ENCODE results near the gene CPT1A. TPM values are rescaled to one million over a fixed set of nuclear protein-coding genes. Genes with fewer than 3 reads are reported as not detected.

Gene CPT1A
- total RNA-seq, 1 donor from 2014 or later: 22.6 TPM

- H3K4me1 Mint-ChIP-seq (ENCODE audit: low read depth): no peaks in the 10 kb centered on the region
- DNase-seq (ENCODE audit: low spot score): no peak
- intact Hi-C loops (cut with micrococcal nuclease): no loop called here
- H3K9me3 Mint-ChIP-seq: peaks cover 10% of the 10 kb centered on the region
- no peak overlapping the region for H3K27ac Mint-ChIP-seq
- H3K27me3 Mint-ChIP-seq (ENCODE audit: insufficient read depth): peaks cover 18% of the 10 kb centered on the region
- no peak overlapping the region for H3K4me3 Mint-ChIP-seq
- H3K36me3 Mint-ChIP-seq (ENCODE audit: low read depth): no peaks in the 10 kb centered on the region
These were observed 126.1 kb downstream of the CPT1A start for GRCh38 chr11:68715456-68716122.

- no peaks in the 10 kb centered on the region for H3K4me1 Mint-ChIP-seq (ENCODE audit: low read depth)
- H3K9me3 Mint-ChIP-seq: peaks cover 4% of the 10 kb centered on the region
- no peak overlapping the region for H3K27ac Mint-ChIP-seq
- DNase-seq (ENCODE audit: low spot score): no peak
- no peaks in the 10 kb centered on the region for H3K36me3 Mint-ChIP-seq (ENCODE audit: low read depth)
- H3K4me3 Mint-ChIP-seq: no peak overlapping the region
- intact Hi-C loops (cut with micrococcal nuclease): no loop called here
- H3K27me3 Mint-ChIP-seq (ENCODE audit: insufficient read depth): peaks cover 9% of the 10 kb centered on the region
These were observed 127.5 kb downstream of the CPT1A start for GRCh38 chr11:68714060-68714856.

GRCh38 chr11:68711114-68711513 lies 130.6 kb downstream of the CPT1A start:
- intact Hi-C loops (cut with micrococcal nuclease): no loop called here
- Mint-ChIP-seq H3K4me1 (ENCODE audit: low read depth) (no peaks in the 10 kb centered on the region), H3K27ac (no peak overlapping the region), H3K9me3 (no peaks in the 10 kb centered on the region), H3K36me3 (ENCODE audit: low read depth) (no peaks in the 10 kb centered on the region), H3K27me3 (ENCODE audit: insufficient read depth) (no peaks in the 10 kb centered on the region), H3K4me3 (no peak overlapping the region)
- no peak for DNase-seq (ENCODE audit: low spot score)

GRCh38 chr11:68710409-68710808 lies 131.3 kb downstream of the CPT1A start:
- Mint-ChIP-seq H3K9me3 (no peaks in the 10 kb centered on the region), H3K36me3 (ENCODE audit: low read depth) (no peaks in the 10 kb centered on the region), H3K4me1 (ENCODE audit: low read depth) (no peaks in the 10 kb centered on the region), H3K27ac (no peak overlapping the region), H3K4me3 (no peak overlapping the region), H3K27me3 (ENCODE audit: insufficient read depth) (no peaks in the 10 kb centered on the region)
- intact Hi-C loops (cut with micrococcal nuclease): no loop called here
- no peak for DNase-seq (ENCODE audit: low spot score)

GRCh38 chr11:68709062-68709461 lies 132.7 kb downstream of the CPT1A start:
- no peaks in the 10 kb centered on the region for H3K9me3 Mint-ChIP-seq

GRCh38 chr11:68707527-68707926 lies 134.2 kb downstream of the CPT1A start:
- no peak for DNase-seq (ENCODE audit: low spot score)
- Mint-ChIP-seq H3K4me3 (no peak overlapping the region), H3K36me3 (ENCODE audit: low read depth) (no peaks in the 10 kb centered on the region), H3K27me3 (ENCODE audit: insufficient read depth) (peaks cover 2% of the 10 kb centered on the region), H3K4me1 (ENCODE audit: low read depth) (no peaks in the 10 kb centered on the region), H3K27ac (no peak overlapping the region), H3K9me3 (no peaks in the 10 kb centered on the region)
- intact Hi-C loops (cut with micrococcal nuclease): no loop called here

More at GRCh38 chr11:68709062-68709461, 132.7 kb downstream of the CPT1A start:
- no peaks in the 10 kb centered on the region for H3K4me1 Mint-ChIP-seq (ENCODE audit: low read depth)
- H3K27me3 Mint-ChIP-seq (ENCODE audit: insufficient read depth): no peaks in the 10 kb centered on the region
- intact Hi-C loops (cut with micrococcal nuclease): no loop called here
- H3K4me3 Mint-ChIP-seq: no peak overlapping the region
- H3K27ac Mint-ChIP-seq: no peak overlapping the region
- H3K36me3 Mint-ChIP-seq (ENCODE audit: low read depth): no peaks in the 10 kb centered on the region
- no peak for DNase-seq (ENCODE audit: low spot score)

GRCh38 chr11:68704887-68705286 lies 136.8 kb downstream of the CPT1A start:
- H3K27ac Mint-ChIP-seq: no peak overlapping the region
- no peak for DNase-seq (ENCODE audit: low spot score)
- no peak overlapping the region for H3K4me3 Mint-ChIP-seq
- H3K9me3 Mint-ChIP-seq: no peaks in the 10 kb centered on the region
- H3K36me3 Mint-ChIP-seq (ENCODE audit: low read depth): no peaks in the 10 kb centered on the region
- H3K4me1 Mint-ChIP-seq (ENCODE audit: low read depth): no peaks in the 10 kb centered on the region
- peaks cover 12% of the 10 kb centered on the region for H3K27me3 Mint-ChIP-seq (ENCODE audit: insufficient read depth)
- intact Hi-C loops (cut with micrococcal nuclease): no loop called here

Other genes starting within 250 kb of the CPT1A start
- 0.65 and 0.91 TPM in 2 replicates for gene GAL, start 157.4 kb downstream of the CPT1A start, total RNA-seq
- gene TESMIN, start 90.4 kb downstream of the CPT1A start, total RNA-seq: 1.0 and 2.1 TPM in 2 replicates
- gene MRPL21, start 61.9 kb upstream of the CPT1A start, total RNA-seq: 121 and 122 TPM in 2 replicates
- gene IGHMBP2, start 62.0 kb upstream of the CPT1A start, total RNA-seq: 39.0 and 42.3 TPM in 2 replicates
- gene MRGPRD, start 139.1 kb upstream of the CPT1A start, total RNA-seq: not detected in 2 replicates
- gene MRGPRF, start 171.3 kb upstream of the CPT1A start, total RNA-seq: not detected in 2 replicates
- 17.4 and 19.2 TPM in 2 replicates for gene TPCN2, start 207.0 kb upstream of the CPT1A start, total RNA-seq

All from activated T-helper 1 cell treated with anti-CD3 and anti-CD28 coated beads, Interleukin-12 subunit alpha, Interleukin-12 subunit beta, Interleukin-2, Interleukin-4 antibody, amounts not matched to agents 30 ng/mL and 10 ng/mL and 1 ng/mL, durations not matched to agents 14 hours and 24 hours and 36 hours (primary cell).